Vagina (tissue), 2 donors: ENCODE measurements around the gene TMEM208. TPM values are rescaled to one million over a fixed set of nuclear protein-coding genes. Genes with fewer than 3 reads are reported as not detected.

Source experiments
- DNase-seq, 2 donors: peaks; one replicate each; pipeline ENCODE4 v3.0.0-alpha.2; 2017; ENCODE audit errors: extremely low spot score in 2 of 2
- H3K27ac ChIP-seq: fragments of 200-600 bp; sonication (generic); one replicate; pipeline ENCODE4 v1.5.1; 2019
- H3K27me3 ChIP-seq: fragments of 200-600 bp; sonication (generic); one replicate; pipeline ENCODE4 v1.5.1; 2019
- H3K36me3 ChIP-seq, 2 donors: fragments of 200-600 bp; sonication (generic); one replicate each; pipeline ENCODE4 v1.5.1; 2017 to 2019
- H3K4me1 ChIP-seq: fragments of 200-600 bp; sonication (generic); one replicate; pipeline ENCODE4 v1.5.1; 2019
- H3K4me3 ChIP-seq, 2 donors: fragments of 200-600 bp; sonication (generic); 1 replicate in 1 of 2; 2 replicates in 1 of 2; pipeline ENCODE4 v1.5.1; 2016 to 2019
- H3K9me3 ChIP-seq: fragments of 200-600 bp; sonication (generic); one replicate; pipeline ENCODE4 v1.5.1; 2019
- CTCF ChIP-seq, 3 experiments: fragments of 450-650 bp in 2 of 3; fragments of 200-600 bp in 1 of 3; sonication (generic) in 1 of 3; IDR thresholded peaks; one replicate each; pipeline ENCODE4 v1.5.1; 2017 to 2019; ENCODE audit warnings: antibody characterized with exemption in 3 of 3, mild to moderate bottlenecking in 2 of 3, moderate library complexity in 2 of 3
- POLR2A ChIP-seq, 2 donors: fragments of 450-650 bp; IDR thresholded peaks; one replicate each; pipeline ENCODE4 v1.6.1; 2017; ENCODE audit warnings: antibody characterized with exemption in 2 of 2, mild to moderate bottlenecking in 2 of 2, moderate library complexity in 2 of 2
- POLR2AphosphoS5 ChIP-seq, 2 donors: sonication (generic); formaldehyde crosslinking; IDR thresholded peaks; one replicate each; pipeline ENCODE4 v1.9.0; 2017; ENCODE audit warnings: antibody characterized with exemption in 2 of 2, mild to moderate bottlenecking in 2 of 2, low read depth in 1 of 2; ENCODE audit not compliant: insufficient read depth in 1 of 2
- intact Hi-C: fragments of 100-400 bp; cut with DNase I; formaldehyde crosslinking; loops from one replicate; pipeline ENCODE4 v1.15.1; 2023
- total RNA-seq: library from RNA; depleted of rRNA; stranded (reverse); fragments of >200 nt; gene quantifications from one replicate; pipeline ENCODE4 v1.2.3, GENCODE V29; 2016

TMEM208 gene
- total RNA-seq, 1 donor from 2014 or later = 48.9 TPM

DNA sequence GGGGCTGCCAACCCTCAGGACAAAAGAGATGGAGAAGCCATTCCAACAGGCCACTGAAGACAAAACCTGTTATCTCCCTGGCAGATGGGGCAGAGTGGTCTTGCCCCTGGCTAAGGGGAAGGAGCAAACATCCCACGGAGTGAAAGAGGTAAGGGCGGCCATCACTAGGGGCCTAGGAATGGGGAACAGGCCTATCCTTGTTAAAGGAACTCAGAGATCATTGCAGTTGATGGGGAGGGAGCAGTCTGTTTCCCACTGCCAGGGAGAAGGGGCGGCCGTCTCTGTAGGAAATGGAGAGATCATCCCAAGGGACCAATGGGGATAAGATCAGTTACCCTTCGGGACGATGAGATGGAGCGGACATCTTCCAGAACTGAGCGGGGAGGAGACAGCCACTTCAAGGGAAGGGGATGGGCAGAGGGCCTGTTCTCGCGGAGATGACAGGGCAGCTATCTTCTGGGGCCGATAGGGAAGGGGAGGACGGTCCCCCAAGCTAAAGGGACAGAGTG lies 581 bp upstream of the TMEM208 start:
- no peak for TF ChIP-seq POLR2A (IDR thresholded peaks at IDR 0.05)
- TF ChIP-seq CTCF (IDR thresholded peaks at IDR 0.05) = no peak
- no peak for TF ChIP-seq POLR2AphosphoS5 (IDR thresholded peaks at IDR 0.05; ENCODE audit: insufficient read depth in 1 of 2, low read depth in 1 of 2)
- no peaks in the 10 kb centered on the region for H3K27me3 ChIP-seq
- H3K36me3 ChIP-seq = peaks cover 0 to 31% of the 10 kb centered on the region in 2 donors
- H3K9me3 ChIP-seq = no peaks in the 10 kb centered on the region
- intact Hi-C loops = no loop called here
- DNase-seq = no peak
- peak overlapping the region; percentile 96 for H3K4me3 ChIP-seq
- H3K4me1 ChIP-seq = peaks cover 21% of the 10 kb centered on the region
- peak overlapping the region; percentile 83 for H3K27ac ChIP-seq

DNA sequence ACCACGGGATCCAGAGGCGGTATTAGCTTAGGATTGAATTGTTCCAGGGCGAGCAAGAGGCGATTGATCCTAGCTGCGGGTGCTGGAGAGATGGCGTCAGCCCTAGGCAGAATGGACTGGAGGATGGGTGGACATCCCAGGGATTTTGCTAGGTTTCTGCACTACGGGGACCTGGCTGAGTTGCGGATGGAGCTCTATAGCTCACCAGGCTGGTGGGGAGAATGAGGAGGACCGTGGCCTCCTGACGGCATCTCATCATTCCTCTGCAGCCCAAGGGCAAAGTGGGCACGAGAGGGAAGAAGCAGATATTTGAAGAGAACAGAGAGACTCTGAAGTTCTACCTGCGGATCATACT lies 614 bp downstream of the TMEM208 start:
- H3K4me3 ChIP-seq = peak overlapping the region; percentile 96
- TF ChIP-seq CTCF (IDR thresholded peaks at IDR 0.05) (no peak), POLR2AphosphoS5 (IDR thresholded peaks at IDR 0.05; ENCODE audit: insufficient read depth in 1 of 2, low read depth in 1 of 2) (no peak), POLR2A (IDR thresholded peaks at IDR 0.05) (no peak)
- intact Hi-C loops = no loop called here
- peaks cover 0 to 38% of the 10 kb centered on the region in 2 donors for H3K36me3 ChIP-seq
- no peaks in the 10 kb centered on the region for H3K9me3 ChIP-seq
- no peak for DNase-seq
- H3K27me3 ChIP-seq = no peaks in the 10 kb centered on the region
- H3K27ac ChIP-seq = peak overlapping the region; percentile 83
- H3K4me1 ChIP-seq = peaks cover 21% of the 10 kb centered on the region

- no peak for DNase-seq
- no peak for TF ChIP-seq POLR2AphosphoS5 (IDR thresholded peaks at IDR 0.05; ENCODE audit: insufficient read depth in 1 of 2, low read depth in 1 of 2)
- TF ChIP-seq CTCF (IDR thresholded peaks at IDR 0.05) = no peak
- Histone ChIP-seq H3K27me3 (no peaks in the 10 kb centered on the region), H3K27ac (no peak overlapping the region), H3K4me1 (peaks cover 21% of the 10 kb centered on the region), H3K9me3 (no peaks in the 10 kb centered on the region), H3K4me3 (peak overlapping the region in 1 of 2 donors; percentile 96), H3K36me3 (peaks cover 0 to 39% of the 10 kb centered on the region in 2 donors)
- intact Hi-C loops = no loop called here
These were observed 1.3 kb downstream of the TMEM208 start for GRCh38 chr16:67228034-67228785.

DNA sequence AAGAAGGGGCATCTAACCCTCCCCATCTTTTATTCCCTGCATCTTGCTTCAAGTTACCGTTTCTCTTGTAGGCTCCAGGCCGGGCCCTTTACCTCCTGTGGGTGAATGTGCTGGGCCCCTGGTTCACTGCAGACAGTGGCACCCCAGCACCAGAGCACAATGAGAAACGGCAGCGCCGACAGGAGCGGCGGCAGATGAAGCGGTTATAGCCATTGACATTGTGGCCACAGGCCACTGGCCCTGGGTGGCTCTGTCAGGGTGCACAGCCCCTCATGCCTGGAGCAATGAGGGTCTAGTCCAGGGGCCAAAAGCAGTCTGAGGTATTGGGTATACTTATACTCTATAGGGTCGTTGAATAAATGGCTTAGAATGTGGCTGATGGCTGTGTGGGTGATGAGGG lies 2.0 kb downstream of the TMEM208 start:
- no peak for DNase-seq
- no peak overlapping the region for H3K4me3 ChIP-seq
- H3K27me3 ChIP-seq = no peaks in the 10 kb centered on the region
- H3K36me3 ChIP-seq = peaks cover 0 to 46% of the 10 kb centered on the region in 2 donors
- H3K4me1 ChIP-seq = peaks cover 21% of the 10 kb centered on the region
- TF ChIP-seq POLR2A (IDR thresholded peaks at IDR 0.05) = no peak
- TF ChIP-seq CTCF (IDR thresholded peaks at IDR 0.05) = no peak
- TF ChIP-seq POLR2AphosphoS5 (IDR thresholded peaks at IDR 0.05; ENCODE audit: insufficient read depth in 1 of 2, low read depth in 1 of 2) = no peak
- H3K27ac ChIP-seq = no peak overlapping the region
- no peaks in the 10 kb centered on the region for H3K9me3 ChIP-seq
- intact Hi-C loops = no loop called here
